GM21619 (cell line): ENCODE results near the gene ADIG.

Source experiments
- ATAC-seq: cut with Tn5 transposase; IDR thresholded peaks from one replicate; pipeline ENCODE4 v1.9.1; 2021; ENCODE audit not compliant: unreplicated experiment

ADIG gene

GRCh38 chr20:38600057-38600456 lies 19.1 kb downstream of the ADIG start:
- no peak for ATAC-seq

GRCh38 chr20:38601216-38602184 lies 20.5 kb downstream of the ADIG start, which contains the start of gene ARHGAP40:
TSS of gene ARHGAP40 (plus strand) at chr20:38601809.
- no peak for ATAC-seq

- ATAC-seq, result no peak
These were observed 21.2 kb downstream of the ADIG start for GRCh38 chr20:38602185-38602581.

- no peak for ATAC-seq
These were observed 22.3 kb downstream of the ADIG start for GRCh38 chr20:38603286-38603685.

GRCh38 chr20:38604873-38605303 lies 23.9 kb downstream of the ADIG start:
- ATAC-seq, result no peak

- ATAC-seq, result no peak
These were observed 26.4 kb downstream of the ADIG start for GRCh38 chr20:38607351-38607750.

- no peak for ATAC-seq
These were observed 27.2 kb downstream of the ADIG start for GRCh38 chr20:38608188-38608587.

GRCh38 chr20:38609815-38610214 lies 28.8 kb downstream of the ADIG start:
- no peak for ATAC-seq

GRCh38 chr20:38610521-38610920 lies 29.5 kb downstream of the ADIG start:
- ATAC-seq, result no peak

GRCh38 chr20:38612751-38613515 lies 31.9 kb downstream of the ADIG start:
- no peak for ATAC-seq

GRCh38 chr20:38615283-38615682 lies 34.3 kb downstream of the ADIG start:
- ATAC-seq, result no peak

GRCh38 chr20:38616457-38616856 lies 35.5 kb downstream of the ADIG start:
- no peak for ATAC-seq

GRCh38 chr20:38617011-38617829 lies 36.2 kb downstream of the ADIG start:
- ATAC-seq, result no peak

GRCh38 chr20:38617830-38618196 lies 36.8 kb downstream of the ADIG start:
- no peak for ATAC-seq

- ATAC-seq, result no peak
These were observed 39.4 kb downstream of the ADIG start for GRCh38 chr20:38620441-38620840.

GRCh38 chr20:38623061-38623460 lies 42.1 kb downstream of the ADIG start:
- no peak for ATAC-seq

GRCh38 chr20:38624084-38624483 lies 43.1 kb downstream of the ADIG start:
- ATAC-seq, result no peak

- no peak for ATAC-seq
These were observed 44.9 kb downstream of the ADIG start for GRCh38 chr20:38625896-38626295.

GRCh38 chr20:38626921-38627659 lies 46.1 kb downstream of the ADIG start:
- no peak for ATAC-seq
